ENCODE data around the gene LRRN4.
A peak's percentile ranks its signal among the peaks of the same experiment; 100 is the strongest.

Gene LRRN4

GRCh38 chr20:6012179-6012578 lies 41.7 kb downstream of the LRRN4 start:
- no peak for TF ChIP-seq EZH2phosphoT487 (IDR thresholded peaks at IDR 0.05; ENCODE audit: low read depth)
- TF ChIP-seq CTCF (IDR thresholded peaks at IDR 0.05; ENCODE audit: low read depth, low read length): no peak
- Histone ChIP-seq H3K79me2 (ENCODE audit: low read length) (peaks cover 64% of the 10 kb centered on the region), H3K36me3 (replicated peaks; ENCODE audit: low read depth, low read length) (peaks cover 51% of the 10 kb centered on the region), H3K4me3 (ENCODE audit: low read length) (no peak overlapping the region), H3K4me2 (ENCODE audit: low read length) (no peak overlapping the region), H4K20me1 (ENCODE audit: insufficient read depth, low read length) (peaks cover 17% of the 10 kb centered on the region), H2AFZ (ENCODE audit: low read depth, low read length) (no peak overlapping the region), H3K9me3 (ENCODE audit: insufficient read depth, low read length) (no peaks in the 10 kb centered on the region), H3K27ac (ENCODE audit: low read length) (no peak overlapping the region), H3K27me3 (ENCODE audit: low read depth, low read length) (no peaks in the 10 kb centered on the region), H3K4me1 (ENCODE audit: low read length) (peaks cover 22% of the 10 kb centered on the region), H3K9ac (ENCODE audit: low read length) (no peak overlapping the region)

DNA sequence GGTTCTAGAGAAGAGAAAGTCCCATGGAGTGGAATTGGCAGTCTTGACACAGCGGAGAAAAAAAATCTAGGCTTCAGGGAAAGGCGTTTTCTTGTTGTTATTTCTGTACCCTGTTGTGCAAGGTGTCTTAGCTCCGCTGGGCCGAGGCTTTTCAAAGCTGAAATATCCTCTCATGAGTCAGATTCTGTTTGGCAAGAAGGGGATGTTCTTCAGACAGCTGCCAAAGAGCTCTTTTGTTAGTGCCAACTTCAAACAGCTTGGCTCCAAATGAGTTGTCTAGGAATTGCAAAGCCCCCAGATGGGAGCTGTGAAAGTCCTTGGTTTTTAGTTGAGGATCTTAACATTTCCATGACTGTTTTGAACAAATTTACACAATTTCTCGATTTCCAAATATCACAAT lies 45.6 kb downstream of the LRRN4 start:
- peaks cover 29% of the 10 kb centered on the region for H3K4me1 ChIP-seq (ENCODE audit: low read length)
- H3K9ac ChIP-seq (ENCODE audit: low read length): no peak overlapping the region
- H3K4me3 ChIP-seq (ENCODE audit: low read length): 0 out of 2 replicates have a peak overlapping the region, but pooled peaks have one; percentile 5
- H4K20me1 ChIP-seq (ENCODE audit: insufficient read depth, low read length): peaks cover 19% of the 10 kb centered on the region
- H2AFZ ChIP-seq (ENCODE audit: low read depth, low read length): no peak overlapping the region
- H3K36me3 ChIP-seq (replicated peaks; ENCODE audit: low read depth, low read length): peaks cover 29% of the 10 kb centered on the region
- peaks cover 57% of the 10 kb centered on the region for H3K79me2 ChIP-seq (ENCODE audit: low read length)
- H3K9me3 ChIP-seq (ENCODE audit: insufficient read depth, low read length): no peaks in the 10 kb centered on the region
- H3K27ac ChIP-seq (ENCODE audit: low read length): no peak overlapping the region
- H3K27me3 ChIP-seq (ENCODE audit: low read depth, low read length): no peaks in the 10 kb centered on the region
- H3K4me2 ChIP-seq (ENCODE audit: low read length): peak overlapping the region; percentile 89
- TF ChIP-seq EZH2phosphoT487 (IDR thresholded peaks at IDR 0.05; ENCODE audit: low read depth) (no peak), CTCF (IDR thresholded peaks at IDR 0.05; ENCODE audit: low read depth, low read length) (no peak)

DNA sequence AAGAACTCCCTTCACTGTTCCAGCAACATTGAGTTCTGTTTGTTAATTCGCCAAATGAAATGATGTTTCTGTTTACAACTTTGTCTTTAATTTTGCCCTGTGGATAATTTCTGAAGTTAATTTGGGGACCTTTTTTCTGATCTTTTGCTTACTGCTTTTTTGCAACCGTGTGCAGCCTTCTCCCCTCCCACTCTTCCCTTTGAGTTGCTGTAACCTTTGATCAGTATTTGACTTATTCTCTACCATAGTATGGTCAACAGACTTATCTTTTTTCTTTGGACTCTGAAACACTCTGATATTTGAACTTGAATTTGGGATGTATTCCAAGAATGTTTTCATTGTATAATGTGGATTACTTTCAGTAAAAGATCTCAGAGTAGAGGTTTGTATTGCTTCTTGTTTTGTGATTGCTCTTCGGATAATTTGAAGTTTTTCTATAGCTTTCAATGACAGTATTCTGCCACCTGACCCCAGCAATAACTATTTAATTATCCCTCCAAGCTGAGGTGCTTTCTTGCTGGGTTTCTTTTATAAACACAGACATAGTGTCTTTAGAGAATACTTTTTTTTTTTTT lies 46.2 kb downstream of the LRRN4 start:
- no peaks in the 10 kb centered on the region for H3K9me3 ChIP-seq (ENCODE audit: insufficient read depth, low read length)
- peak overlapping the region; percentile 89 for H3K4me2 ChIP-seq (ENCODE audit: low read length)
- peaks cover 19% of the 10 kb centered on the region for H4K20me1 ChIP-seq (ENCODE audit: insufficient read depth, low read length)
- peak overlapping the region; percentile 78 for H3K9ac ChIP-seq (ENCODE audit: low read length)
- H3K27me3 ChIP-seq (ENCODE audit: low read depth, low read length): no peaks in the 10 kb centered on the region
- H3K4me1 ChIP-seq (ENCODE audit: low read length): peaks cover 29% of the 10 kb centered on the region
- no peak overlapping the region for H2AFZ ChIP-seq (ENCODE audit: low read depth, low read length)
- H3K36me3 ChIP-seq (replicated peaks; ENCODE audit: low read depth, low read length): peaks cover 25% of the 10 kb centered on the region
- peak overlapping the region; percentile 78 for H3K4me3 ChIP-seq (ENCODE audit: low read length)
- H3K79me2 ChIP-seq (ENCODE audit: low read length): peaks cover 53% of the 10 kb centered on the region
- H3K27ac ChIP-seq (ENCODE audit: low read length): no peak overlapping the region
- no peak for TF ChIP-seq CTCF (IDR thresholded peaks at IDR 0.05; ENCODE audit: low read depth, low read length)
- no peak for TF ChIP-seq EZH2phosphoT487 (IDR thresholded peaks at IDR 0.05; ENCODE audit: low read depth)

DNA sequence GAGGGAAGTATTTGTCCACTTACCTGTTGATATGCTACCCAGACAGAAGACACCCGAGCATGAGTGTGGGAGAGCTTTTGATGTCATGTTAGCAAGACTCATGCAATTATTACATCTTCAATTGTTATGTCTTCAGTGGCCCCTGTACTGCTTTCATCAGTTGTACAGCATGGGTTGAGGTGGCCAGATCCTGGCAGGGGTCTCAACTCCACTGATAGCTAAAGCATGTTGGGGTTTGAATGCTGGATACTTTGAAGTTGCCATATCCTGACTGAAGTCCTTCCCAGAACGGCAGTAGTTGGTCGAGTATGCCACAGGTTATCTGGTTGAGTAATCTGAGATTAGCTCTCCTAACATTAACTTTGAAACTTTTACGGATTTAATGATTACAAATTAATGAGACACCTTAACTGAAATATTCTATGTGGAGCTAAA lies 46.7 kb downstream of the LRRN4 start:
- peaks cover 20% of the 10 kb centered on the region for H3K36me3 ChIP-seq (replicated peaks; ENCODE audit: low read depth, low read length)
- H3K4me3 ChIP-seq (ENCODE audit: low read length): peak overlapping the region; percentile 78
- peaks cover 29% of the 10 kb centered on the region for H3K4me1 ChIP-seq (ENCODE audit: low read length)
- TF ChIP-seq CTCF (IDR thresholded peaks at IDR 0.05; ENCODE audit: low read depth, low read length) (no peak), EZH2phosphoT487 (IDR thresholded peaks at IDR 0.05; ENCODE audit: low read depth) (no peak)
- no peaks in the 10 kb centered on the region for H3K9me3 ChIP-seq (ENCODE audit: insufficient read depth, low read length)
- no peak overlapping the region for H3K27ac ChIP-seq (ENCODE audit: low read length)
- H3K4me2 ChIP-seq (ENCODE audit: low read length): peak overlapping the region; percentile 89
- H4K20me1 ChIP-seq (ENCODE audit: insufficient read depth, low read length): peaks cover 19% of the 10 kb centered on the region
- H2AFZ ChIP-seq (ENCODE audit: low read depth, low read length): no peak overlapping the region
- no peaks in the 10 kb centered on the region for H3K27me3 ChIP-seq (ENCODE audit: low read depth, low read length)
- peak overlapping the region; percentile 78 for H3K9ac ChIP-seq (ENCODE audit: low read length)
- peaks cover 48% of the 10 kb centered on the region for H3K79me2 ChIP-seq (ENCODE audit: low read length)
